Keratinocyte (primary cell): Measurements from ENCODE around the gene AQP2. TPM values are rescaled to one million over a fixed set of nuclear protein-coding genes. Genes with fewer than 3 reads are reported as not detected.

Source experiments
- DNase-seq: peaks from one replicate; pipeline ENCODE4 v3.0.0-alpha.2; 2011; ENCODE audit warnings: low read depth, missing footprints, low spot score
- FAIRE-seq: peaks from 2 replicates; lab custom pipeline; 2011; peaks lifted over from hg19 to GRCh38; lab: Jason Lieb, UNC
- H2AFZ ChIP-seq: 2 replicates; pipeline ENCODE4 v1.6.0; 2012; ENCODE audit warnings: low read length, control low read depth, inconsistent platforms; ENCODE audit not compliant: control insufficient read depth
- H3K27ac ChIP-seq: 2 replicates; pipeline ENCODE4 v1.5.1; 2011; ENCODE audit warnings: low read length; ENCODE audit not compliant: control insufficient read depth, insufficient read depth
- H3K27me3 ChIP-seq: 3 replicates; pipeline ENCODE4 v1.6.0; 2011; ENCODE audit warnings: low read length; ENCODE audit not compliant: control insufficient read depth, insufficient read depth; ENCODE audit errors: extremely low read depth
- H3K36me3 ChIP-seq, 2 experiments: 2 replicates in 1 of 2; 3 replicates in 1 of 2; pipeline ENCODE4 v1.5.1; 2011; ENCODE audit warnings: low read length in 2 of 2, mild to moderate bottlenecking in 1 of 2; ENCODE audit not compliant: control insufficient read depth in 2 of 2, insufficient read depth in 2 of 2; ENCODE audit errors: extremely low read depth in 1 of 2
- H3K4me1 ChIP-seq: 3 replicates; pipeline ENCODE4 v1.5.1; 2011; ENCODE audit warnings: low read length; ENCODE audit not compliant: control insufficient read depth, insufficient read depth; ENCODE audit errors: extremely low read depth
- H3K4me2 ChIP-seq: 3 replicates; pipeline ENCODE4 v1.6.0; 2011; ENCODE audit warnings: low read depth, low read length; ENCODE audit not compliant: control insufficient read depth, insufficient read depth; ENCODE audit errors: extremely low read depth
- H3K4me3 ChIP-seq, 3 experiments: fragments of 200-600 bp in 1 of 3; sonication (generic) in 1 of 3; 2 replicates in 2 of 3; 3 replicates in 1 of 3; pipeline ENCODE4 v1.5.1; 2011 to 2016; ENCODE audit warnings: low read length in 3 of 3, mild to moderate bottlenecking in 3 of 3, control low read depth in 2 of 3, inconsistent platforms in 1 of 3, low read depth in 1 of 3, mixed read lengths in 1 of 3, mixed run types in 1 of 3, moderate library complexity in 1 of 3; ENCODE audit not compliant: control insufficient read depth in 2 of 3, insufficient read depth in 2 of 3; ENCODE audit errors: extremely low read depth in 1 of 3
- H3K79me2 ChIP-seq: 2 replicates; pipeline ENCODE4 v1.6.0; 2012; ENCODE audit warnings: low read length; ENCODE audit not compliant: control insufficient read depth, insufficient read depth
- H3K9ac ChIP-seq: 3 replicates; pipeline ENCODE4 v1.6.0; 2011; ENCODE audit warnings: low read length; ENCODE audit not compliant: control insufficient read depth, insufficient read depth; ENCODE audit errors: extremely low read depth
- H3K9me1 ChIP-seq: 3 replicates; pipeline ENCODE4 v1.6.0; 2011; ENCODE audit warnings: low read length; ENCODE audit not compliant: control insufficient read depth, insufficient read depth; ENCODE audit errors: extremely low read depth
- H3K9me3 ChIP-seq: 2 replicates; pipeline ENCODE4 v1.5.1; 2012; ENCODE audit warnings: low read depth, low read length; ENCODE audit not compliant: control insufficient read depth
- H4K20me1 ChIP-seq: 3 replicates; pipeline ENCODE4 v1.6.0; 2011; ENCODE audit warnings: low read length; ENCODE audit not compliant: control insufficient read depth, insufficient read depth; ENCODE audit errors: extremely low read depth
- EZH2 ChIP-seq: IDR thresholded peaks from one replicate; pipeline ENCODE4 v1.6.1; 2012; ENCODE audit warnings: inconsistent platforms, mild to moderate bottlenecking, low read length, moderate library complexity
- dilution Hi-C: fragments of 300-500 bp; cut with MboI; formaldehyde crosslinking; loops from one replicate; pipeline ENCODE4 v1.7.0; 2020; ENCODE audit warnings: low sequenced_read_pairs; ENCODE audit not compliant: extremely low pct_ligation_motif_present
- polyA plus RNA-seq, 5 experiments: library from polyadenylated mRNA; depleted of rRNA in 3 of 5; stranded (reverse) in 3 of 5; stranded (forward) in 1 of 5; unstranded in 1 of 5; fragments of >200 nt; gene quantifications; 1 replicate in 1 of 5; 2 replicates in 3 of 5; 3 replicates in 1 of 5; pipeline versions ENCODE4 v1.2.1 to v1.2.3, GENCODE V29; 2011 to 2012; ENCODE audit warnings: missing spikeins in 2 of 5, low read depth in 1 of 5, low replicate concordance in 1 of 5
- TF ChIP-seq, protein P1 (sequence below), 3 experiments: IDR thresholded peaks in 1 of 3; conservative IDR thresholded peaks in 1 of 3; optimal IDR thresholded peaks in 1 of 3; 2 replicates in 2 of 3; 3 replicates in 1 of 3; pipeline versions ENCODE3 to v1.5.1; 2011; ENCODE audit warnings: low read length in 3 of 3, mild to moderate bottlenecking in 3 of 3, moderate library complexity in 2 of 3, control low read depth in 1 of 3, inconsistent platforms in 1 of 3; ENCODE audit not compliant: insufficient read depth in 2 of 3; ENCODE audit errors: extremely low read depth in 1 of 3

The AQP2 gene
- polyA plus RNA-seq, 1 donor (not counting 4 experiments of a cell fraction or from before 2014, with no cell fraction given) = not detected

DNA sequence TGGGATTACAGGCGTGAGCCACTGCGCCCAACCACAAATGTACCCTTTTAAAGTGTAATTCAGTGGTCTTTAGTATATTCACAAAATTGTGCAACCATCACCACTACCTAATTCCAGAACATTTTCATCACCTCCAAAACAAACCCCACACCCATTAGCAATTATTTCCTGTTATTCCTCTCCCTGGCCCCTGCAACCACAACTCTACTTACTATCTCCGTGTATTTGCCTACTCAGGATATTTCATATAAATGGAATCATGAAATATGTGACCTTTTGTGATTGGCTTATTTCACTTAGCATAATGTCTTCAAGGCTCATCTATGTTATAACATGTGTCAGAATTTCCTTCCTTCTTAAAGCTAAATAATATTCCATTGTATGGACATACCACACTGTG lies 16.0 kb upstream of the AQP2 start:
- Histone ChIP-seq H3K9ac (no peak overlapping the region), H3K9me1 (no peaks in the 10 kb centered on the region), H2AFZ (no peak overlapping the region), H3K36me3 (no peaks in the 10 kb centered on the region), H3K4me3 (no peak overlapping the region), H3K4me2 (no peak overlapping the region), H3K27me3 (no peaks in the 10 kb centered on the region), H4K20me1 (no peaks in the 10 kb centered on the region), H3K79me2 (no peaks in the 10 kb centered on the region), H3K4me1 (peaks cover 30% of the 10 kb centered on the region), H3K9me3 (no peaks in the 10 kb centered on the region), H3K27ac (no peak overlapping the region)
- DNase-seq (no peak), FAIRE-seq (no peak)
- dilution Hi-C loops = no loop called here
- TF ChIP-seq EZH2 = no peak
- TF ChIP-seq, protein P1, sequence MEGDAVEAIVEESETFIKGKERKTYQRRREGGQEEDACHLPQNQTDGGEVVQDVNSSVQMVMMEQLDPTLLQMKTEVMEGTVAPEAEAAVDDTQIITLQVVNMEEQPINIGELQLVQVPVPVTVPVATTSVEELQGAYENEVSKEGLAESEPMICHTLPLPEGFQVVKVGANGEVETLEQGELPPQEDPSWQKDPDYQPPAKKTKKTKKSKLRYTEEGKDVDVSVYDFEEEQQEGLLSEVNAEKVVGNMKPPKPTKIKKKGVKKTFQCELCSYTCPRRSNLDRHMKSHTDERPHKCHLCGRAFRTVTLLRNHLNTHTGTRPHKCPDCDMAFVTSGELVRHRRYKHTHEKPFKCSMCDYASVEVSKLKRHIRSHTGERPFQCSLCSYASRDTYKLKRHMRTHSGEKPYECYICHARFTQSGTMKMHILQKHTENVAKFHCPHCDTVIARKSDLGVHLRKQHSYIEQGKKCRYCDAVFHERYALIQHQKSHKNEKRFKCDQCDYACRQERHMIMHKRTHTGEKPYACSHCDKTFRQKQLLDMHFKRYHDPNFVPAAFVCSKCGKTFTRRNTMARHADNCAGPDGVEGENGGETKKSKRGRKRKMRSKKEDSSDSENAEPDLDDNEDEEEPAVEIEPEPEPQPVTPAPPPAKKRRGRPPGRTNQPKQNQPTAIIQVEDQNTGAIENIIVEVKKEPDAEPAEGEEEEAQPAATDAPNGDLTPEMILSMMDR (optimal IDR thresholded peaks at IDR 0.05 in 1 of 3, IDR thresholded peaks at IDR 0.05 in 1 of 3, conservative IDR thresholded peaks at IDR 0.05 in 1 of 3; ENCODE audit: extremely low read depth in 1 of 3, insufficient read depth in 2 of 3, low read length in 3 of 3) = no peak

DNA sequence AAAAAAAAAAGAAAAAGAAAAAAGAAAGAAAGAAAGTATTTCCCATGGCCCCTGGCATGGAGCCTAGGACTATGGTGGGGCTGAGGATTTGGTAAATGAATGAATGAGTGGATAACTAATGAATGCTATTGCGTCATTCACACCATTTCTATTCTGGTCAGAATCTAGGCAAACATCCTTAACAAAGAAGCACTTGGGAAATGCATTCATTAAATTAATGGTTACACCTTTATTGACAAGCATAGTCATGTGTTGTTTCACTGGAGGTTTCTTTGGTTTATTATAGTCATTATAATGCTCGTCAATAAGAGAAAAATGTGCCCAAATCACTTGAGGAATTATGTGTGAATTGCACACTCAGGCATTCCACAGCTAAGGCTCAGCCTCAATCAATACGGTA lies 13.6 kb upstream of the AQP2 start:
- dilution Hi-C loops = no loop called here
- Histone ChIP-seq H4K20me1 (no peaks in the 10 kb centered on the region), H3K36me3 (no peaks in the 10 kb centered on the region), H3K9ac (no peak overlapping the region), H3K4me1 (peaks cover 20% of the 10 kb centered on the region), H3K9me1 (no peaks in the 10 kb centered on the region), H3K4me3 (no peak overlapping the region), H3K4me2 (peak overlapping the region; percentile 65), H3K27ac (no peak overlapping the region), H3K79me2 (no peaks in the 10 kb centered on the region), H2AFZ (no peak overlapping the region), H3K27me3 (no peaks in the 10 kb centered on the region), H3K9me3 (no peaks in the 10 kb centered on the region)
- FAIRE-seq = no peak
- TF ChIP-seq, protein P1 (optimal IDR thresholded peaks at IDR 0.05 in 1 of 3, IDR thresholded peaks at IDR 0.05 in 1 of 3, conservative IDR thresholded peaks at IDR 0.05 in 1 of 3; ENCODE audit: extremely low read depth in 1 of 3, insufficient read depth in 2 of 3, low read length in 3 of 3) = no peak
- no peak for TF ChIP-seq EZH2
- no peak for DNase-seq
